Measurements from ENCODE around the gene CDC42BPG. TPM values are rescaled to one million over a fixed set of nuclear protein-coding genes. Genes with fewer than 3 reads are reported as not detected.

Gene CDC42BPG
- total RNA-seq, 1 experiment from 2014 or later, result 24.9 TPM

GRCh38 chr11:64794526-64794925 is 49.9 kb downstream of the CDC42BPG start:
- no peak for DNase-seq
- H2BK12ac ChIP-seq (ENCODE audit: insufficient read length, low read depth, low read length), result no peak overlapping the region
- H3K27me3 Mint-ChIP-seq (ENCODE audit: low read depth), result no peaks in the 10 kb centered on the region
- H3K14ac ChIP-seq (ENCODE audit: insufficient read depth, low read length), result no peak overlapping the region
- no peaks in the 10 kb centered on the region for H3K9me3 Mint-ChIP-seq
- no peaks in the 10 kb centered on the region for H4K20me1 ChIP-seq (ENCODE audit: control insufficient read depth, insufficient read depth, insufficient read length)
- H2AFZ ChIP-seq (ENCODE audit: low read length), result no peak overlapping the region
- no peaks in the 10 kb centered on the region for H3K4me1 Mint-ChIP-seq
- H4K5ac ChIP-seq (ENCODE audit: insufficient read length, low read depth, low read length), result no peak overlapping the region
- H3K9me3 ChIP-seq (ENCODE audit: control insufficient read depth, low read depth, low read length), result no peaks in the 10 kb centered on the region
- no peak overlapping the region for H3T11ph ChIP-seq (ENCODE audit: low read length)
- no peak overlapping the region for H3K4me2 ChIP-seq (ENCODE audit: insufficient read depth, insufficient read length, low read length)
- no peak overlapping the region for H2BK15ac ChIP-seq (ENCODE audit: low read depth, low read length)
- no CpG with 5 or more reads among the region's 10 CpGs for WGBS (ENCODE audit: extremely low coverage, insufficient read length, low lambda C conversion rate)
- H3K27me3 ChIP-seq (ENCODE audit: insufficient read depth, low read length), result no peaks in the 10 kb centered on the region
- no peak overlapping the region for H2AK5ac ChIP-seq (ENCODE audit: insufficient read length, low read length)
- H3K79me2 ChIP-seq (ENCODE audit: insufficient read depth, low read length), result no peaks in the 10 kb centered on the region
- H2BK120ac ChIP-seq (ENCODE audit: low read depth, low read length, poor library complexity, severe bottlenecking), result no peak overlapping the region
- no peaks in the 10 kb centered on the region for H3K79me1 ChIP-seq (ENCODE audit: insufficient read depth, low read depth, low read length, poor library complexity, severe bottlenecking)
- H4K8ac ChIP-seq (replicated peaks; ENCODE audit: insufficient read length, low read depth, low read length), result no peak overlapping the region
- H3K23me2 ChIP-seq (ENCODE audit: insufficient read length, low read depth, low read length, poor library complexity, severe bottlenecking), result no peaks in the 10 kb centered on the region
- TF ChIP-seq CTCF (conservative IDR thresholded peaks at IDR 0.05), result no peak
- no peak overlapping the region for H4K91ac ChIP-seq (ENCODE audit: insufficient read length, low read depth, low read length)
- H3K56ac ChIP-seq (ENCODE audit: insufficient read length, low read depth, low read length), result no peak overlapping the region
- H2BK20ac ChIP-seq (ENCODE audit: low read depth, low read length, poor library complexity, severe bottlenecking), result no peak overlapping the region
- no peak overlapping the region for H3K18ac ChIP-seq (ENCODE audit: insufficient read length, low read depth, low read length)
- no peak overlapping the region for H3K27ac ChIP-seq (ENCODE audit: insufficient read length, low read depth, low read length)
- no peak overlapping the region for H3K9ac ChIP-seq (ENCODE audit: extremely low read depth, insufficient read length, low read length)
- peaks cover 0 to 20% (median 11%) of the 10 kb centered on the region in 3 experiments; a peak in 5 of 7 replicates for H3K36me3 Mint-ChIP-seq (ENCODE audit: insufficient read depth in 1 of 3, low read depth in 3 of 3)
- H2BK5ac ChIP-seq (ENCODE audit: insufficient read length, low read length), result no peak overlapping the region
- H3K23ac ChIP-seq (ENCODE audit: insufficient read length, low read depth, low read length), result no peak overlapping the region
- H3K4me3 Mint-ChIP-seq, result no peak overlapping the region
- H3K27ac Mint-ChIP-seq, result peak overlapping the region in 2 of 3 experiments; percentile 15 to 89; a peak in 3 of 7 replicates
- H3K4ac ChIP-seq (ENCODE audit: low read depth, low read length), result no peak overlapping the region
- H3K4me1 ChIP-seq (ENCODE audit: insufficient read depth, low read length), result no peaks in the 10 kb centered on the region
